Type B pancreatic cell (in vitro differentiated cells): ENCODE measurements around the gene CPO. TPM values are rescaled to one million over a fixed set of nuclear protein-coding genes. Genes with fewer than 3 reads are reported as not detected.

Experiments used
- DNase-seq: peaks from one replicate; pipeline ENCODE4 v3.0.0; 2021; ENCODE audit warnings: mixed read lengths; ENCODE audit not compliant: unreplicated experiment; ENCODE audit errors: extremely low spot score
- H3K27ac Mint-ChIP-seq: 2 replicates; pipeline ENCODE4 v1.8.0; 2021; ENCODE audit warnings: mild to moderate bottlenecking, mixed read lengths
- H3K27me3 Mint-ChIP-seq: 2 replicates; pipeline ENCODE4 v1.8.0; 2021; ENCODE audit warnings: mixed read lengths
- H3K36me3 Mint-ChIP-seq: 2 replicates; pipeline ENCODE4 v1.8.0; 2021; ENCODE audit warnings: mixed read lengths
- H3K4me1 Mint-ChIP-seq: one replicate; pipeline ENCODE4 v1.8.0; 2021; ENCODE audit warnings: mixed read lengths; ENCODE audit not compliant: unreplicated experiment
- H3K4me3 Mint-ChIP-seq: 2 replicates; pipeline ENCODE4 v1.8.0; 2021; ENCODE audit warnings: mild to moderate bottlenecking, mixed read lengths
- H3K9me3 Mint-ChIP-seq: 2 replicates; pipeline ENCODE4 v1.8.0; 2021; ENCODE audit warnings: mixed read lengths
- CTCF ChIP-seq: fragments of 200-600 bp; sonication (generic); conservative IDR thresholded peaks from 2 replicates; pipeline ENCODE4 v1.5.0; 2021; ENCODE audit warnings: antibody characterized with exemption, mild to moderate bottlenecking
- total RNA-seq: library from RNA; stranded (reverse); gene quantifications from 2 replicates; pipeline ENCODE4 v1.2.1, GENCODE V29; 2021; ENCODE audit warnings: low replicate concordance

The CPO gene
- total RNA-seq, 1 donor from 2014 or later = 0.51 TPM

DNA sequence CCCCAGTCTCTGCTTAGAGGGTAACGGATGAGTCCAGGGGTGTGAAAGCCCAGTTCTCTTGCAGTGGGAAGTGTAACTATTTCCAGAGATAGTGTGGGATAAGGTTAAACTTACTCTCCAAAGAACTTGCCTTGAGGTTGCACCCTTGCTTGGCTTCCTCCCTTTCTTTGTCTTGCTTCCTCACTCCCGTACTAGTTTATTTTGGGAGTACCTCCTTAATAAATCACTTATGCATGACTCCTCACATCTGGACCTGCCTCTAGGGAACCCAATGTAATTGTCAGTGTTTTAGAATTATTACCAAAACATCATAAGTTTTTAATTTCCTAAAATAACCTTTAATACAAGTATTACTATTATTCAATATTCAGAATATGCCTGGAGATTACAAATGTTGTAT, 35.2 kb downstream of the CPO start:
- Mint-ChIP-seq H3K27me3 (no peaks in the 10 kb centered on the region), H3K4me1 (no peaks in the 10 kb centered on the region)

DNA sequence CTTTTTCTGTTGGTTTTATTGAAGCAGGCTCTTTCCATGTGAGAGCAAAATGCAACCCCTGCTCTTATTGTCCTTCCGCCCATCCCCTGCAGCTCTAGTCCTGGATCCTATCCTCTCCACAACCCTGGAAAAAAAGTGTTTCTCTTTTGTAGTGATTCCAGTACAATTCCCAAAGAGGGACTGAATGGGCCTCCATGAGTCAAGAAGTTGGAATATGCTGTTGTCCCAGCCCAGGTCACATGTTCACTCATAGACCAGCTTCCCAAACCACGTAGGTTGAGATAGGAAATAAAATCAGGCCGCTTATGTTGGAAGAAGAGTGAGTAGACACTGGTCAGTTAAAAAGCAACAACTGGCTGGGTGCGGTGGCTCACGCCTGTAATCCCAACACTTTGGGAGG, 39.4 kb downstream of the CPO start:
- Mint-ChIP-seq H3K4me3 (no peak overlapping the region), H3K9me3 (no peaks in the 10 kb centered on the region), H3K36me3 (no peaks in the 10 kb centered on the region), H3K4me1 (peaks cover 14% of the 10 kb centered on the region), H3K27me3 (no peaks in the 10 kb centered on the region), H3K27ac (no peak overlapping the region)
- DNase-seq = no peak
- TF ChIP-seq CTCF = no peak

More for the DNA sequence above, 35.2 kb downstream of the CPO start:
- H3K36me3 Mint-ChIP-seq = no peaks in the 10 kb centered on the region
- no peak overlapping the region for H3K4me3 Mint-ChIP-seq
- no peak for DNase-seq
- no peaks in the 10 kb centered on the region for H3K9me3 Mint-ChIP-seq
- TF ChIP-seq CTCF = no peak
- H3K27ac Mint-ChIP-seq = no peak overlapping the region

DNA sequence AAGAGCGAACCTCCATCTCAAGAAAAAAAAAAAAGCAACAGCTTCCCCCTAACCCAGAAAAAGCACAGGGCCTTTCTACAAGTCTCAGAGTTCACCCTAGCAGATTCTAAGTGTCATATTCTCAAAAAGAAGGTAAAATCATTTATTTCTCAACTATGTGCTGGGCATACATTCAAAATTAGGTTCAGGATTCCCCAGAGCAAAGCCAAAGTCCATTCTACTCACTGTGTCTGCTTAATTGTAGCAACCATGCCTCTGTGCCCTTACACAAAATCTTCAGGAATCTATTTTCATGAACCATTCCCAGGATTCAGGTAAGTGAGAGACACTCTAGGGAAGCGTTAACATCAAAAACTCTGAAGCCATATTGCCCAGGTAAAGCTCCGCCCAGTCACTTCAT, 40.0 kb downstream of the CPO start:
- Mint-ChIP-seq H3K27ac (no peak overlapping the region), H3K4me1 (peaks cover 14% of the 10 kb centered on the region), H3K4me3 (no peak overlapping the region), H3K27me3 (no peaks in the 10 kb centered on the region), H3K9me3 (no peaks in the 10 kb centered on the region), H3K36me3 (no peaks in the 10 kb centered on the region)
- TF ChIP-seq CTCF = no peak
- no peak for DNase-seq

DNA sequence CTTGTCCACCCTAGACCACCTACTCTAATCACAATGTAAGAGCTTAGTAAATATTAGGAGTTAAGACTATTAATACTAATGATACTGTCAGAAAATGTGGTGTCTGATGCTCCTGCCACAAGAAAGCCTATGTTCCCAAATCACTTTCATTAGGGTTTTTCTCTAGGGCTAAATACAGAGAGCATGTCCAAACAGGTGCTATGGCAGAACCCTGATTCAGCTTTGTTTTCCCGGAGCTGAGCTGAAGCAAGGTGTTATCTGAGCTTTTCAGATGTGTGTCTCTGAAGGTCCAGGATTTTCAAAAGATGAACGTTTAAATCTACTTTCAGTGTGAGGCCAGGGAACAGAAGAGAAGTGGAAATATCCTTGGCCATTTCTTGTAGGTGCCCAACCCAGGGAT, 40.6 kb downstream of the CPO start:
- no peaks in the 10 kb centered on the region for H3K27me3 Mint-ChIP-seq
- TF ChIP-seq CTCF = no peak
- no peak overlapping the region for H3K4me3 Mint-ChIP-seq
- H3K36me3 Mint-ChIP-seq = no peaks in the 10 kb centered on the region
- H3K9me3 Mint-ChIP-seq = no peaks in the 10 kb centered on the region
- peaks cover 14% of the 10 kb centered on the region for H3K4me1 Mint-ChIP-seq
- no peak for DNase-seq
- H3K27ac Mint-ChIP-seq = no peak overlapping the region

DNA sequence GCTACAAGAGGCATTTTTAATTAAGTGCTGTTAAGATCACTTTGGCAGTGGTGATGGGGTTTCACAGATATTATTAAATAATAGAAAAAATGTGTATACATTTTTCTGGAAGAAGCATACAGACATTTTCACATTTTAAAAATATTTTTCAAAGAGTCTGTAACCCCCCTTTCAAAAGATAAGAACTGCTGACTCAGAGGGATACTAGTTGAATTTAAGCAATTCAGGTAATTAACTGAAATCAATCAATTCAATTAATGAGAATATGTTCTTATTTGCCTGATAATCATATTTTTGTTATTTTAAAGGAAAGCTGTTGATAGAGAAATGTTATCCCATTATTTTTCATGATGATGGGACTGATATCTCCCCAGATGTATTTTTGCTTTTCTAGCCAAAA, 41.1 kb downstream of the CPO start:
- no peak for TF ChIP-seq CTCF
- Mint-ChIP-seq H3K4me1 (peaks cover 14% of the 10 kb centered on the region), H3K27ac (no peak overlapping the region), H3K27me3 (no peaks in the 10 kb centered on the region), H3K36me3 (no peaks in the 10 kb centered on the region), H3K4me3 (no peak overlapping the region), H3K9me3 (no peaks in the 10 kb centered on the region)
- DNase-seq = no peak

- Mint-ChIP-seq H3K27ac (no peak overlapping the region), H3K9me3 (no peaks in the 10 kb centered on the region), H3K4me1 (peaks cover 14% of the 10 kb centered on the region), H3K4me3 (no peak overlapping the region), H3K36me3 (no peaks in the 10 kb centered on the region), H3K27me3 (no peaks in the 10 kb centered on the region)
- no peak for TF ChIP-seq CTCF
- no peak for DNase-seq
Observed at GRCh38 chr2:206981086-206981674, 41.9 kb downstream of the CPO start.
